ENCODE measurements around the gene ALDH1A3. TPM values are rescaled to one million over a fixed set of nuclear protein-coding genes. Genes with fewer than 3 reads are reported as not detected.

ALDH1A3 gene
- total RNA-seq, 2 experiments from 2014 or later, result not detected

DNA sequence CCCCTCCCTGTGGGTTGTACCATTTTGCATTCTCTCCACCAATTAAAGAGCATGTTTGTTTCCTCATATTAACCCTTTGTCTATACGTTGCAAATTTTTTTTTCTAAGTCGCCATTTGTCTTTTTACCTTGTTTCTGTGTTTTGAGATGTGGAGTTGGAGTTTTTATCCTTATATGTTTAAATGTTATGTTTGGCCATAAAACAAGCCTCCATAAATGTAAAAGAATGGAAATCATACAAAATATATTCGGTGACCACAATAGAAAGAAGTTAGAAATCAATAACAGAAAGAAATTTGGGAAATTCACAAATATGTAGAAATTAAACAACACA, 68.8 kb downstream of the ALDH1A3 start:
- Histone ChIP-seq H3K27ac (ENCODE audit: low read depth in 1 of 2, low read length in 2 of 2) (no peak overlapping the region), H3K4me3 (ENCODE audit: low read length) (no peak overlapping the region), H3K4me1 (ENCODE audit: insufficient read depth, low read length) (no peaks in the 10 kb centered on the region), H3K27me3 (ENCODE audit: control insufficient read depth in 1 of 2, insufficient read depth in 2 of 2, low read length in 2 of 2) (peaks cover 3 to 13% of the 10 kb centered on the region in 2 experiments), H3K9me3 (ENCODE audit: control insufficient read depth in 1 of 2, insufficient read depth in 1 of 2, low read length in 2 of 2) (no peaks in the 10 kb centered on the region), H3K36me3 (ENCODE audit: insufficient read depth, low read length) (no peaks in the 10 kb centered on the region)
- DNase-seq (no peak), ATAC-seq (ENCODE audit: poor library complexity) (no peak)
- CTCF ChIA-PET, result no interaction called here
- no peak overlapping the region for H3K27ac Mint-ChIP-seq
- no peaks in the 10 kb centered on the region for H3K9me3 Mint-ChIP-seq
- H3K4me3 Mint-ChIP-seq, result no peak overlapping the region
- H3K27me3 Mint-ChIP-seq, result peaks cover 30% of the 10 kb centered on the region
- TF ChIP-seq, protein P1, sequence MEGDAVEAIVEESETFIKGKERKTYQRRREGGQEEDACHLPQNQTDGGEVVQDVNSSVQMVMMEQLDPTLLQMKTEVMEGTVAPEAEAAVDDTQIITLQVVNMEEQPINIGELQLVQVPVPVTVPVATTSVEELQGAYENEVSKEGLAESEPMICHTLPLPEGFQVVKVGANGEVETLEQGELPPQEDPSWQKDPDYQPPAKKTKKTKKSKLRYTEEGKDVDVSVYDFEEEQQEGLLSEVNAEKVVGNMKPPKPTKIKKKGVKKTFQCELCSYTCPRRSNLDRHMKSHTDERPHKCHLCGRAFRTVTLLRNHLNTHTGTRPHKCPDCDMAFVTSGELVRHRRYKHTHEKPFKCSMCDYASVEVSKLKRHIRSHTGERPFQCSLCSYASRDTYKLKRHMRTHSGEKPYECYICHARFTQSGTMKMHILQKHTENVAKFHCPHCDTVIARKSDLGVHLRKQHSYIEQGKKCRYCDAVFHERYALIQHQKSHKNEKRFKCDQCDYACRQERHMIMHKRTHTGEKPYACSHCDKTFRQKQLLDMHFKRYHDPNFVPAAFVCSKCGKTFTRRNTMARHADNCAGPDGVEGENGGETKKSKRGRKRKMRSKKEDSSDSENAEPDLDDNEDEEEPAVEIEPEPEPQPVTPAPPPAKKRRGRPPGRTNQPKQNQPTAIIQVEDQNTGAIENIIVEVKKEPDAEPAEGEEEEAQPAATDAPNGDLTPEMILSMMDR (IDR thresholded peaks at IDR 0.05), result no peak
- H3K36me3 Mint-ChIP-seq (ENCODE audit: low read depth), result no peaks in the 10 kb centered on the region
- no peaks in the 10 kb centered on the region for H3K4me1 Mint-ChIP-seq (ENCODE audit: low read depth)
- POLR2A ChIA-PET, result no interaction called here
- intact Hi-C loops (cut with DNase I, micrococcal nuclease), result no loop called here

DNA sequence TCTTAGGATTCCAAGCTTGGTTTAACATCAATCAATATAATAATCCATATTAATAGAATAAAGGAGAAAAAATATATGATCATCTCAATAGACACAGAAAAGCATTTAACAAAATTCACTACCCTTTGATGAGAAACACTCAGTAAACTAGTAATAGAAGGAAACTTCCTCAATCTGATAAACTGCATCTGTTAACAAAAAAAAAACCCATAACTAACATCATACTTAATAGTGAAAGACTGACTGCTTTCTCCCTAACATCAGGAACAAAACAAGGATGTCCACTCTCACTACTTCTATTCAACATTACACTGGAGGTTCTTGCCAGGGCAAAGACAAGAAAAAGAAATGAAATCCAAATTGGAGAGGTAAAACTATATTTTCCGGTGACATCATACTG, 70.1 kb downstream of the ALDH1A3 start:
- H3K4me1 ChIP-seq (ENCODE audit: insufficient read depth, low read length), result no peaks in the 10 kb centered on the region
- DNase-seq, result no peak
- peaks cover 3 to 13% of the 10 kb centered on the region in 2 experiments for H3K27me3 ChIP-seq (ENCODE audit: control insufficient read depth in 1 of 2, insufficient read depth in 2 of 2, low read length in 2 of 2)
- ChIA-PET POLR2A (no interaction called here), CTCF (no interaction called here)
- no peak overlapping the region for H3K27ac ChIP-seq (ENCODE audit: low read depth in 1 of 2, low read length in 2 of 2)
- peaks cover 35% of the 10 kb centered on the region for H3K27me3 Mint-ChIP-seq
- intact Hi-C loops (cut with DNase I, micrococcal nuclease), result no loop called here
- H3K9me3 ChIP-seq (ENCODE audit: control insufficient read depth in 1 of 2, insufficient read depth in 1 of 2, low read length in 2 of 2), result no peaks in the 10 kb centered on the region
- no peak overlapping the region for H3K4me3 Mint-ChIP-seq
- no peak overlapping the region for H3K4me3 ChIP-seq (ENCODE audit: low read length)
- no peaks in the 10 kb centered on the region for H3K9me3 Mint-ChIP-seq
- H3K27ac Mint-ChIP-seq, result no peak overlapping the region
- no peaks in the 10 kb centered on the region for H3K4me1 Mint-ChIP-seq (ENCODE audit: low read depth)
- no peaks in the 10 kb centered on the region for H3K36me3 Mint-ChIP-seq (ENCODE audit: low read depth)
- TF ChIP-seq, protein P1 (IDR thresholded peaks at IDR 0.05), result no peak
- no peaks in the 10 kb centered on the region for H3K36me3 ChIP-seq (ENCODE audit: insufficient read depth, low read length)
- no peak for ATAC-seq (ENCODE audit: poor library complexity)

DNA sequence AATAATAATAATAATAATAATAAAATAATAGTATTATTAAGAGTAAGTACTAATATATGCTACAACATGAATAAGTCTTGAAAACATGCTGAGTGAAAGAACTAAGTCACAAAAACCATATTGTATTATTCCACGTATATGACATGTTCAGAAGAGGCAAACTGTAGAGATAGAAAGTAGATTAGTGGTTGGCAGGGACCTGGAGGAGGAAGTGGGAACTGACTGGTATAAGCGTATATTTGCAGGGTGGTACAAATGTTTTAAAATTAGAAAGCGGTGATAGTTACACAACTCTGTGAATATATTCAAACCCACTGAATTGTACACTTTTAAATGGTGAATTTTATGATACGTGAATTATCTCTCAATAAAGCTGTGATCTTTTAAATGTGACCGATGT, 72.3 kb downstream of the ALDH1A3 start:
- H3K27ac Mint-ChIP-seq, result no peak overlapping the region
- H3K9me3 ChIP-seq (ENCODE audit: control insufficient read depth in 1 of 2, insufficient read depth in 1 of 2, low read length in 2 of 2), result no peaks in the 10 kb centered on the region
- ChIA-PET CTCF (no interaction called here), POLR2A (no interaction called here)
- H3K36me3 Mint-ChIP-seq (ENCODE audit: low read depth), result no peaks in the 10 kb centered on the region
- no peaks in the 10 kb centered on the region for H3K9me3 Mint-ChIP-seq
- H3K36me3 ChIP-seq (ENCODE audit: insufficient read depth, low read length), result no peaks in the 10 kb centered on the region
- no peak overlapping the region for H3K27ac ChIP-seq (ENCODE audit: low read depth in 1 of 2, low read length in 2 of 2)
- DNase-seq, result peak in 1 of 14 experiments; percentile 13
- TF ChIP-seq, protein P1 (IDR thresholded peaks at IDR 0.05), result no peak
- ATAC-seq (ENCODE audit: poor library complexity), result no peak
- peaks cover 29% of the 10 kb centered on the region for H3K27me3 Mint-ChIP-seq
- H3K27me3 ChIP-seq (ENCODE audit: control insufficient read depth in 1 of 2, insufficient read depth in 2 of 2, low read length in 2 of 2), result peaks cover 3 to 13% of the 10 kb centered on the region in 2 experiments
- H3K4me3 ChIP-seq (ENCODE audit: low read length), result no peak overlapping the region
- no peak overlapping the region for H3K4me3 Mint-ChIP-seq
- H3K4me1 ChIP-seq (ENCODE audit: insufficient read depth, low read length), result no peaks in the 10 kb centered on the region
- intact Hi-C loops (cut with DNase I, micrococcal nuclease), result no loop called here
- H3K4me1 Mint-ChIP-seq (ENCODE audit: low read depth), result no peaks in the 10 kb centered on the region
